Left hindlimb (tissue), 1 donor: ENCODE results near the gene SEPTIN10.

Experiments used
- DNase-seq: peaks from one replicate; pipeline ENCODE4 v3.0.0-alpha.2; 2018

Gene SEPTIN10

GRCh38 chr2:109493176-109493935 is 120.4 kb downstream of the SEPTIN10 start:
- DNase-seq: no peak
